NCI-H146 treated with DMSO at 0.1 percent for 48 hours (cell line): Measurements from ENCODE around the gene STARD3.

Source experiments
- DNase-seq: peaks from one replicate; lab custom pipeline; 2025; ENCODE audit not compliant: unreplicated experiment; lab: John Stamatoyannopoulos, UW

The STARD3 gene

GRCh38 chr17:39634384-39634871, 2.5 kb upstream of the STARD3 start:
- peak; percentile 26 for DNase-seq

DNA sequence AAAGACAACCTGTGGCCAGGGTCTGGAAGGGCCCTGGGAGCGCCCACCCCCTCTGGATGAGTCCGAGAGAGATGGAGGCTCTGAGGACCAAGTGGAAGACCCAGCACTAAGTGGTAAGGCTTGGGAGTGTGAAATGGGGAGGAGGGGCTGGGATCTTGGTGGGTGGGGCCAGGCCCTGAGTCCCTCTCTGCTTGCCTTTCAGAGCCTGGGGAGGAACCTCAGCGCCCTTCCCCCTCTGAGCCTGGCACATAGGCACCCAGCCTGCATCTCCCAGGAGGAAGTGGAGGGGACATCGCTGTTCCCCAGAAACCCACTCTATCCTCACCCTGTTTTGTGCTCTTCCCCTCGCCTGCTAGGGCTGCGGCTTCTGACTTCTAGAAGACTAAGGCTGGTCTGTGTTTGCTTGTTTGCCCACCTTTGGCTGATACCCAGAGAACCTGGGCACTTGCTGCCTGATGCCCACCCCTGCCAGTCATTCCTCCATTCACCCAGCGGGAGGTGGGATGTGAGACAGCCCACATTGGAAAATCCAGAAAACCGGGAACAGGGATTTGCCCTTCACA, 1.2 kb upstream of the STARD3 start:
- no peak for DNase-seq

- DNase-seq: no peak
These were observed 387 bp upstream of the STARD3 start for GRCh38 chr17:39636587-39636926.

GRCh38 chr17:39638317-39638716, 1.4 kb downstream of the STARD3 start:
- DNase-seq: no peak

DNA sequence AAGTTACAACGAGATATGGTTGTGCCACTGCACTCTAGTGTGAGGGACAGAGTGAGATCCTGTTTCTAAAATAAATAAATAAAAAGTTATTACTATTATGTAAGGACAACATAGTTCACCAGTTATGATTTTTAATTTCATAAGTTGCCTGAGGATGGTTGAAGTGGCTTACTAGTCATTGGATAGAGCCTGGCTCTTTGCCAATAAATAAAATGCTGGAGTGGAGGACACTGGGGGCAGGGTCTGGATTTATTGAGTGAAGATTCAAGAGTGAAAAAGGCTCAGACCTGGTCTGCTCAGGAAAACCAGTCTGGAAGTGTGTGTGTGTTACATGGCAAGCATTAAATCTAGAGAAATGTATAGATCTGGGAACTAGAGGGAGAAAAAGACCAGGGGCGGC, 2.1 kb downstream of the STARD3 start:
- no peak for DNase-seq

DNA sequence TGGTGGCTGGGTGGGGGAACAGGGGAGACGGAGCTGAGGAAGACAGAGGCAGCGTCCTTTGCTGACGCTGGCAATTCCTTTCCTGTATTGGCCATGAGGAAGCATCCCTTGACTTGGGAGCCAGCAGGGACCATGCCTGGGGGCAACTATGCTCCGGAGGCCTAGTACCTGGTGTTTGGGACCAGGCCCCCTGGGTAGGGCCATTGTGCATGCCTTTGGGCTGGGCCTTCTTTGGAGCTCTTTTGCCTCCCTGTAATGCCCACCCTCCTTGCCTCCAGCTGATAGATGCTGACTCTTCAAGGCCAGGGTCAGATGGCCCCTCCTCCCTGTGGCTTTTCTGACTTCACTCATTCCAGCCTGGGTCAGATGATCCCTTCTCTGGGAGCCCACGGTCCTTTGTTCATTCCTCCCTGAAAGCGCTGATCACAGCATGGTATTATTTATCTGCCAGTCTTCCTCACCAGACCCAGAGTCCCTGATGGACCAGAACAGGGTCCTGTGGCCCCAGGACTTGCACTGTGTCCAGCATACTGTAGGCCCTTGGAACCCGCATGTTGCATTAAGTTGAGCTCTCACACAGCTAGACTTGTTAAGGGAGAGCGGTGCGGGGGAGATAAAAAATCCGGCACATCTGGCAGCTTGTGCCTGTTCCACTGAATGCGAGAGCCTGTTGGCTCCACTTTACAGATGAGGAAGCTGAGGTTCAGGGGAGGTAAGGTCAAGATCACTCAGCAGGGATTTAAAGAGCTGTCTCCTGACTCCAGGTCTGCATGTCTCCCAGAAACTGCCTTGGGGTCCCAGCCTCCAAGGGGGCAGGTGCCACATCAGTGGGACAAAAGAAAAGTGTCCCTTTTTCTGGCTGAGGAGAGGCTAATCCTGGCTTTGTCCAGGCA, 2.9 kb downstream of the STARD3 start:
- no peak for DNase-seq

GRCh38 chr17:39640591-39641031, 3.7 kb downstream of the STARD3 start:
- no peak for DNase-seq

- DNase-seq: no peak
These were observed 4.2 kb downstream of the STARD3 start for GRCh38 chr17:39641097-39641496.

DNA sequence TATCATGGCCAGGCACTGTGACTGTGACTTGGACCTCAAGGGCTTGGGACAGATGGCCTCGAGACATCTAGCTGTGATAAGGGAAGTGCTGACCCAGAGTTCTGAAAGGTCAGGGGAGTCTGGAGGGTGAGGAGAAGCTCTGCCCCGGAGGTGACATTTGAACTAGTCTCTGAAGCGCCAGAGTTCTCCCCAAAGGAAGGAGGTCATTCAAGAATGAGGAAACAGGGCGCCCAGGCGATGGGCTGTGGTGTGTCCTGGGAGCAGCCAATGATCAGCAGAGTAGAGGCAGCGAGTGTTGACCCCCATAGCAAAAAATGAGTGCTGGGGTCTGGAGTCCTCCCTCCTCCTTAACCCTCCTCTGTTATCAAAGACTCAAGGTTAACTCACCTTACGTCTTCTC, 4.9 kb downstream of the STARD3 start:
- DNase-seq: no peak

DNA sequence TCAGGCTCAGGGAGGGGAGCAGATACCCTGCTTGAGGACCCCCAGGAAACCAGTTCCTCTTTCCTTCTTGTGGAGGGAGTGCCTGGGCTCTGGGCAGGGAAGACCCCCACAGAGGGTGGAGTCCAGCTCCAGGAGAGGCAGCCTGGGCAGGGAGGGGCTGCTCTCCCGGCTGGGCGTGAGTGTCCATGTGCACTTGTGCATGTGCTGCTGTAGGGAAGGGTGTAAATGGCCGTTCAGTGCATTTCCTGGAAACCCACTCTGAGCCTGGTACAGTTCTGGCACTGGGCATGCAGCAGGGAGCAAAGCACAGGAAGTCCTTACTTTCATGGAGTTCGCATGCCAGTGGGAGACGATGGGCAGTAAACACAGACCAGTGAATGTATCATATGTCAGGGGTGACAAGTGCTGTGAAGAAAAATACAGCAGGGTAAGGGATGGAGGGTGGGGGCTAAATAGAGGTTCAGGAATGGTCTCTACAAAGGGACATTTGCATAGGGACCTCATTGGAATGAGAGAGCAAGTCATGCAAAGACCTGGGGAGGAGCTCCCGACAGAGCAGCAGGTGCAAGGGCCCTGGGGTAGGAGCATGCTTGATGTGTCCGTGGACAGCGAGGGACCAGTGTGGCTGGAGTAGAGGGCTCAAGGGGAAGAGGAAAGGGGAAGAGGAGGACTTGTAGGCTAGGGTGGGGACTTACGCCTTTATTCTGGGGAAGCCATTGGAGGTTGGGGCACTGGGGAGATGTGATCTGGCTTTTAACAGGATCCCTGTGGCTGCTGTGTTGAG, 5.5 kb downstream of the STARD3 start:
- DNase-seq: no peak

GRCh38 chr17:39643271-39643670, 6.3 kb downstream of the STARD3 start:
- no peak for DNase-seq

GRCh38 chr17:39647256-39647655, 10.3 kb downstream of the STARD3 start:
- no peak for DNase-seq

- no peak for DNase-seq
These were observed 11.8 kb downstream of the STARD3 start for GRCh38 chr17:39648616-39649366.

DNA sequence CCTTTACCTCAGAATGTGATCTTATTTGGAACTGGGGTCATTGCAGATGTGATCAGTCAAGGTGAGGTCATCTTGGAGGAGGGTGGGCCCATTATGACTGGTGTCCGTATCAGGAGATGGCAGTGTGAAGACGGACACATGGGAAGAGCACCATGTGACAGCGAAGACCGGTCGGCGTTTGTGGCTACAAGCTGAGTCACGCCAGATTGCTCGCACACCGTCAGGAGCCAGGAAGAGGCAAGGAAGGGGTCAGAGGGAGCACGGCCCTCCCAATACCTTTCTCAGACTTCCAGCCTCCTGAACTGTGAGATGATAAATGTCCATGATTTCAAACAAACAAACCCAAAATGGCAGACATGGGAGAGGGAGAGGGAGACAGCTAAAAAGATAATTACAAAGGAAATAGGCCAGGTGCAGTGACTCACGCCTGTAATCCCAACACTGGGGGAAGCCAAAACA, 13.2 kb downstream of the STARD3 start:
- peak; percentile 18 for DNase-seq

- no peak for DNase-seq
These were observed 15.1 kb downstream of the STARD3 start for GRCh38 chr17:39651923-39652586.

- DNase-seq: no peak
These were observed 15.8 kb downstream of the STARD3 start for GRCh38 chr17:39652587-39653315.

- no peak for DNase-seq
These were observed 16.3 kb downstream of the STARD3 start for GRCh38 chr17:39653316-39653661.

DNA sequence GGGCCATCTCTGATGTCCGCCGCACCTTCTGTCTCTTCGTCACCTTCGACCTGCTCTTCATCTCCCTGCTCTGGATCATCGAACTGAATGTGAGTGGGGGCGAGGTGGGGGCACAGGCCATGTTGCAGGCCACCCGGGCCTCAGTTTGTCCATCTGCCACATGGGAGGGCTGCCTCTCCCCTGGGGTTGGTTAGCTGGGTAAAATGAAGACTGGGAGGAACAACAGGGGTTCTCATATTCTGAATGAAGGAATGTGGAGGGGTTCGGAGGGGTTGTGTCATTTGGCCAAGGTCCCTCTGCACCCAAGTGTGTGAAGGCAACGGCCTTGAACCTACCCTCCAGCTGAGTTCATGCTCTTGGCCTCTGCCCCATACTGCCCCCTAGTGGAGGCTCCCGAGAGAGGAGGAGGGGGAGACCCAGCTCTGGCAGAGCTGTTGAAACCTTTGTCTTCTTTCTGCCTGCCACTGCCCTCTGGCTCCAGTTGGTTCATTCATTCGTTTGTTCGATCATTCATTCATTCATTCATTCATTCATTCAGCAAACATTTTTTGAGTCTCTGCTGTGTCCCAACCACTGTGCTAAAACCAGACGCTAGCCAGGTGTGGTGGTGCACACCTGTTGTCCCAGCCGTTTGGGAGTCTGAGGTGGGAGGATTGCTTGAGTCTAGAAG, 16.9 kb downstream of the STARD3 start:
- DNase-seq: no peak

DNA sequence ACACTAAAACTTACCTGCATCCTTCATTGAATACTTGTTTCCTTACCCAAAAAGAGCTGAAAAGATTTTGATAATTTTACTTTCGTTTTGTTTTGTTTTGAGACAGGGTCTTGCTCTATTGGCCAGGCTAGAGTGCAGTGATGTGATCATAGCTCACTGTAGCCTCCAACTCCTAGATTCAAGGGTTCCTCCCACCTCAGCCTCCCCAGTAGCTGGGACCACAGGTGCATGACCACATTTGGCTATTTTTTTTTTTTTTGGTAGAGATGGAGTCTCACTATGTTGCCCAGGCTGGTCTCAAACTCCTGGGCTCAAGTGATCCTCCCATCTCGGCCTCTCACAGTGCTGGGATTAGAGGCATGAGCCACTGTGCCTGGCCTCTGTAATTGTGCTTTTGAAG, 18.2 kb downstream of the STARD3 start:
- DNase-seq: no peak
